Fibroblast of villous mesenchyme (primary cell): ENCODE measurements around the gene RFX8. TPM values are rescaled to one million over a fixed set of nuclear protein-coding genes. Genes with fewer than 3 reads are reported as not detected.
A peak's percentile ranks its signal among the peaks of the same experiment; 100 is the strongest.

Experiments used
- DNase-seq: peaks from one replicate; pipeline ENCODE4 v3.0.0-alpha.2; 2010; ENCODE audit warnings: low read depth
- H3K4me3 ChIP-seq: 2 replicates; pipeline ENCODE4 v1.5.1; 2011; ENCODE audit warnings: low read depth, mild to moderate bottlenecking, low read length
- CTCF ChIP-seq: IDR thresholded peaks from 2 replicates; pipeline ENCODE4 v1.5.1; 2012; ENCODE audit warnings: low read depth, mild to moderate bottlenecking, low read length; ENCODE audit not compliant: insufficient read depth
- total RNA-seq: library from RNA; depleted of rRNA; stranded (reverse); fragments of >200 nt; gene quantifications from 2 replicates; pipeline ENCODE4 v1.2.3, GENCODE V29; 2012

RFX8 gene
- total RNA-seq, 1 donor = 1.7 TPM

GRCh38 chr2:101477556-101477955, 2.6 kb upstream of the RFX8 start:
- TF ChIP-seq CTCF = no peak
- DNase-seq = no peak
- no peak overlapping the region for H3K4me3 ChIP-seq

- no peak for TF ChIP-seq CTCF
- DNase-seq = no peak
- H3K4me3 ChIP-seq = no peak overlapping the region
These were observed 1.8 kb upstream of the RFX8 start for GRCh38 chr2:101476605-101477208.

- TF ChIP-seq CTCF = no peak
- peak; percentile 56 for DNase-seq
- H3K4me3 ChIP-seq = peak overlapping the region; percentile 61
These were observed 806 bp downstream of the RFX8 start for GRCh38 chr2:101473911-101474701.

- DNase-seq = peak; percentile 82
- TF ChIP-seq CTCF = no peak
- H3K4me3 ChIP-seq = peak overlapping the region; percentile 61
These were observed 1.4 kb downstream of the RFX8 start for GRCh38 chr2:101473591-101473910.

- no peak for DNase-seq
- no peak overlapping the region for H3K4me3 ChIP-seq
- TF ChIP-seq CTCF = no peak
These were observed 5.0 kb downstream of the RFX8 start for GRCh38 chr2:101469863-101470262.

GRCh38 chr2:101467306-101467705, 7.6 kb downstream of the RFX8 start:
- no peak for TF ChIP-seq CTCF
- DNase-seq = peak; percentile 53
- H3K4me3 ChIP-seq = no peak overlapping the region

GRCh38 chr2:101466426-101466825, 8.5 kb downstream of the RFX8 start:
- DNase-seq = peak; percentile 42
- H3K4me3 ChIP-seq = no peak overlapping the region
- no peak for TF ChIP-seq CTCF
